CMK (cell line): ENCODE results near the gene CDH4.

Experiments used
- DNase-seq: peaks from one replicate; pipeline ENCODE4 v3.0.0-alpha.2; 2010; ENCODE audit warnings: low read depth

CDH4 gene

GRCh38 chr20:61634376-61635145, 382.5 kb downstream of the CDH4 start:
- no peak for DNase-seq

- DNase-seq = no peak
Observed at GRCh38 chr20:61635721-61636455, 383.8 kb downstream of the CDH4 start.

- no peak for DNase-seq
Observed at GRCh38 chr20:61636531-61637116, 384.6 kb downstream of the CDH4 start.

GRCh38 chr20:61638802-61639585, 386.9 kb downstream of the CDH4 start:
- DNase-seq = no peak

- no peak for DNase-seq
Observed at GRCh38 chr20:61640131-61640870, 388.2 kb downstream of the CDH4 start.

GRCh38 chr20:61640871-61641245, 388.8 kb downstream of the CDH4 start:
- DNase-seq = no peak

GRCh38 chr20:61643656-61644377, 391.8 kb downstream of the CDH4 start:
- DNase-seq = no peak

- no peak for DNase-seq
Observed at GRCh38 chr20:61644378-61645076, 392.5 kb downstream of the CDH4 start.

GRCh38 chr20:61645732-61646131, 393.7 kb downstream of the CDH4 start:
- no peak for DNase-seq

- no peak for DNase-seq
Observed at GRCh38 chr20:61646453-61646852, 394.4 kb downstream of the CDH4 start.

GRCh38 chr20:61646986-61647385, 394.9 kb downstream of the CDH4 start:
- DNase-seq = no peak

GRCh38 chr20:61647702-61648101, 395.6 kb downstream of the CDH4 start:
- no peak for DNase-seq

- no peak for DNase-seq
Observed at GRCh38 chr20:61649105-61649859, 397.2 kb downstream of the CDH4 start.

GRCh38 chr20:61649860-61650162, 397.8 kb downstream of the CDH4 start:
- DNase-seq = no peak

- no peak for DNase-seq
Observed at GRCh38 chr20:61650912-61651733, 399.1 kb downstream of the CDH4 start.

GRCh38 chr20:61652146-61652545, 400.1 kb downstream of the CDH4 start:
- no peak for DNase-seq

- no peak for DNase-seq
Observed at GRCh38 chr20:61654726-61655125, 402.7 kb downstream of the CDH4 start.

- DNase-seq = no peak
Observed at GRCh38 chr20:61655591-61655990, 403.5 kb downstream of the CDH4 start.

GRCh38 chr20:61656198-61656597, 404.1 kb downstream of the CDH4 start:
- DNase-seq = no peak
